ENCODE measurements around the gene BIRC6.

DNA sequence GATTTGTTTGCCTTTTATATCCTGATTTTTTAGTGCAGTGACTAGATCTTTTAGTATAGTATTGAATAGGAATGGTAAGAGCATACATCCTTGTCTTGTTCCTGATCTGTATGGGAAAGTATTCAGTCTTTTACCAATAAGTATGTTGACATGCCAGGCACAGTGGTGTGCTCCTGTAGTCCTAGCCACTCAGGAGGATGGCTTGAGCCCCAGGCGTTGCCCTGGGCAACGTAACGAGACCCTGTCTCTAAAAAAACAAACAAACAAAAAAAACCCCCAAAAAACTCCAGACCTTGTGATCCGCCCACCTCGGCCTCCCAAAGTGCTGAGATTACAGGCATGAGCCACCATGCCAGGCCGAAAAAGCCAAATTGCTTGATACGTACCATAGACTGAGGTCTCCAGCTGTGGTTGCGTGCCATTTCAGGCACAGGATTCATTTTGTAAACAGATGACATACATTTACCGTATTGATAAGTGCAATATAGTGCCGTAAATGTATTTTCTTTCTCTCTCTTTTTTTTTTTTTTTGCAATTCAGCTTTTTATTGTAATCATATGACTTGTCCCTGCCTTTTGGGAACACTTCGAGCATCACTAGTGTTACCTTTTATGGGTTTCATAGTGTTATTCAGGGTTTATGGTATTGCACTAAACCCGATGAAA is 18.5 kb downstream of the BIRC6 start:
- TF ChIP-seq, protein P1, sequence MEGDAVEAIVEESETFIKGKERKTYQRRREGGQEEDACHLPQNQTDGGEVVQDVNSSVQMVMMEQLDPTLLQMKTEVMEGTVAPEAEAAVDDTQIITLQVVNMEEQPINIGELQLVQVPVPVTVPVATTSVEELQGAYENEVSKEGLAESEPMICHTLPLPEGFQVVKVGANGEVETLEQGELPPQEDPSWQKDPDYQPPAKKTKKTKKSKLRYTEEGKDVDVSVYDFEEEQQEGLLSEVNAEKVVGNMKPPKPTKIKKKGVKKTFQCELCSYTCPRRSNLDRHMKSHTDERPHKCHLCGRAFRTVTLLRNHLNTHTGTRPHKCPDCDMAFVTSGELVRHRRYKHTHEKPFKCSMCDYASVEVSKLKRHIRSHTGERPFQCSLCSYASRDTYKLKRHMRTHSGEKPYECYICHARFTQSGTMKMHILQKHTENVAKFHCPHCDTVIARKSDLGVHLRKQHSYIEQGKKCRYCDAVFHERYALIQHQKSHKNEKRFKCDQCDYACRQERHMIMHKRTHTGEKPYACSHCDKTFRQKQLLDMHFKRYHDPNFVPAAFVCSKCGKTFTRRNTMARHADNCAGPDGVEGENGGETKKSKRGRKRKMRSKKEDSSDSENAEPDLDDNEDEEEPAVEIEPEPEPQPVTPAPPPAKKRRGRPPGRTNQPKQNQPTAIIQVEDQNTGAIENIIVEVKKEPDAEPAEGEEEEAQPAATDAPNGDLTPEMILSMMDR (IDR thresholded peaks at IDR 0.05): no peak
- TF ChIP-seq POLR2A (IDR thresholded peaks at IDR 0.05): no peak

All from testis (tissue), 2 donors.